HepG2 (cell line): ENCODE measurements around the gene SETD1A. TPM values are rescaled to one million over a fixed set of nuclear protein-coding genes. Genes with fewer than 3 reads are reported as not detected.

Experiments
- ARNTL ChIP-seq: sonication (generic); formaldehyde crosslinking; IDR thresholded peaks from 2 replicates; pipeline ENCODE4 v1.4.0; 2020; ENCODE audit warnings: mild to moderate bottlenecking, missing genetic modification reagents
- KLF15 ChIP-seq: sonication (generic); formaldehyde crosslinking; IDR thresholded peaks from 2 replicates; pipeline ENCODE4 v1.8.1; 2023; ENCODE audit warnings: borderline replicate concordance, mild to moderate bottlenecking, inconsistent platforms, missing genetic modification reagents, mixed read lengths
- MATR3 ChIP-seq: sonication (generic); formaldehyde crosslinking; IDR thresholded peaks from 2 replicates; pipeline ENCODE4 v1.4.0; 2020; ENCODE audit warnings: missing genetic modification reagents
- MYPOP ChIP-seq: sonication (generic); formaldehyde crosslinking; IDR thresholded peaks from 2 replicates; pipeline ENCODE4 v1.8.1; 2023; ENCODE audit warnings: mild to moderate bottlenecking, moderate library complexity, missing genetic modification reagents
- NAIF1 ChIP-seq: sonication (generic); formaldehyde crosslinking; IDR thresholded peaks from 2 replicates; pipeline ENCODE4 v1.5.0; 2020; ENCODE audit warnings: mild to moderate bottlenecking, missing genetic modification reagents, borderline replicate concordance
- NRL ChIP-seq: sonication (generic); formaldehyde crosslinking; IDR thresholded peaks from 2 replicates; pipeline ENCODE4 v1.5.0; 2020; ENCODE audit warnings: missing genetic modification reagents, mild to moderate bottlenecking, moderate library complexity, borderline replicate concordance
- REPIN1 ChIP-seq: sonication (generic); formaldehyde crosslinking; IDR thresholded peaks from 2 replicates; pipeline ENCODE4 v1.8.0; 2022; ENCODE audit warnings: missing genetic modification reagents, low read depth, mild to moderate bottlenecking, borderline replicate concordance
- TGIF2 ChIP-seq: IDR thresholded peaks from 2 replicates; pipeline ENCODE4 v1.6.1; 2016; ENCODE audit warnings: control low read depth, missing compliant biosample characterization
- ZFP41 ChIP-seq: sonication (generic); formaldehyde crosslinking; IDR thresholded peaks from 2 replicates; pipeline ENCODE4 v1.4.0; 2020; ENCODE audit warnings: mild to moderate bottlenecking, missing genetic modification reagents, borderline replicate concordance
- ZNF326 ChIP-seq: sonication (generic); formaldehyde crosslinking; IDR thresholded peaks from 2 replicates; pipeline ENCODE4 v1.4.0; 2020; ENCODE audit warnings: missing genetic modification reagents, borderline replicate concordance
- ZNF383 ChIP-seq: sonication (generic); formaldehyde crosslinking; IDR thresholded peaks from 2 replicates; pipeline ENCODE4 v1.4.0; 2020; ENCODE audit warnings: missing genetic modification reagents, mild to moderate bottlenecking, borderline replicate concordance
- ZNF431 ChIP-seq: sonication (generic); formaldehyde crosslinking; IDR thresholded peaks from 2 replicates; pipeline ENCODE4 v1.9.0; 2022; ENCODE audit warnings: missing genetic modification reagents, low read depth, mild to moderate bottlenecking, borderline replicate concordance
- ZNF550 ChIP-seq: sonication (generic); formaldehyde crosslinking; IDR thresholded peaks from 2 replicates; pipeline ENCODE4 v1.4.0; 2020; ENCODE audit warnings: mild to moderate bottlenecking, missing genetic modification reagents, borderline replicate concordance
- ZNF605 ChIP-seq: sonication (generic); formaldehyde crosslinking; IDR thresholded peaks from 2 replicates; pipeline ENCODE4 v1.8.0; 2022; ENCODE audit warnings: mild to moderate bottlenecking, missing genetic modification reagents
- ZNF770 ChIP-seq: sonication (generic); formaldehyde crosslinking; IDR thresholded peaks from 2 replicates; pipeline ENCODE4 v1.5.0; 2020; ENCODE audit warnings: mild to moderate bottlenecking, missing genetic modification reagents
- polyA plus RNA-seq, 8 experiments: library from polyadenylated mRNA; depleted of rRNA in 3 of 8; stranded (reverse) in 7 of 8; unstranded in 1 of 8; fragments of >200 nt; fragmentation: Illumina TruSeq in 4 of 8; extraction: Trizol in 4 of 8; gene quantifications; 2 replicates each; pipeline versions ENCODE4 v1.2.1 to v1.2.3, GENCODE V29; 2011 to 2016; ENCODE audit warnings: low read depth in 4 of 8, missing spikeins in 1 of 8, mixed read lengths in 1 of 8; ENCODE audit not compliant: insufficient read depth in 1 of 8
- total RNA-seq, 5 experiments: library from RNA; depleted of rRNA; stranded (reverse); fragments of >200 nt; fragmentation: Illumina TruSeq; extraction: Trizol; gene quantifications; 2 replicates each; pipeline ENCODE4 v1.2.3, GENCODE V29; 2016; ENCODE audit warnings: low read depth in 1 of 5
- TF ChIP-seq, protein P1 (sequence below): sonication (generic); formaldehyde crosslinking; IDR thresholded peaks from 2 replicates; pipeline ENCODE4 v1.5.1; 2020; ENCODE audit warnings: mild to moderate bottlenecking, missing genetic modification reagents, moderate library complexity
- TF ChIP-seq, protein P2 (sequence below): sonication (generic); formaldehyde crosslinking; IDR thresholded peaks from 2 replicates; pipeline ENCODE4 v1.4.0; 2020; ENCODE audit warnings: missing genetic modification reagents, borderline replicate concordance

The SETD1A gene
- total and polyA plus RNA-seq, 2 of the 13 experiments (the other 11 are each of a cell fraction or from before 2014, with no cell fraction given) = 3.8 to 5.6 TPM

GRCh38 chr16:30984669-30985400 lies 27.3 kb downstream of the SETD1A start, which contains the start of gene HSD3B7 (continued):
- TF ChIP-seq NRL = no peak
- TF ChIP-seq, protein P1, sequence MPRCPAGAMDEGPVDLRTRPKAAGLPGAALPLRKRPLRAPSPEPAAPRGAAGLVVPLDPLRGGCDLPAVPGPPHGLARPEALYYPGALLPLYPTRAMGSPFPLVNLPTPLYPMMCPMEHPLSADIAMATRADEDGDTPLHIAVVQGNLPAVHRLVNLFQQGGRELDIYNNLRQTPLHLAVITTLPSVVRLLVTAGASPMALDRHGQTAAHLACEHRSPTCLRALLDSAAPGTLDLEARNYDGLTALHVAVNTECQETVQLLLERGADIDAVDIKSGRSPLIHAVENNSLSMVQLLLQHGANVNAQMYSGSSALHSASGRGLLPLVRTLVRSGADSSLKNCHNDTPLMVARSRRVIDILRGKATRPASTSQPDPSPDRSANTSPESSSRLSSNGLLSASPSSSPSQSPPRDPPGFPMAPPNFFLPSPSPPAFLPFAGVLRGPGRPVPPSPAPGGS (CRISPR knock-in tag) = peak; percentile 31
- no peak for TF ChIP-seq ZNF770 (CRISPR knock-in tag)
- TF ChIP-seq ZNF550 (CRISPR knock-in tag) = no peak; the same call in 1 of the 2 replicates
- peak; percentile 78; the same call in 1 of the 2 replicates for TF ChIP-seq ZNF326 (CRISPR knock-in tag)
- TF ChIP-seq MATR3 = no peak
- no peak for TF ChIP-seq REPIN1 (CRISPR knock-in tag)
- TF ChIP-seq NAIF1 = no peak
- no peak; the same call in 1 of the 2 replicates for TF ChIP-seq ARNTL (CRISPR knock-in tag)
- no peak for TF ChIP-seq ZFP41
- peak; percentile 53; the same call in 1 of the 2 replicates for TF ChIP-seq ZNF431 (CRISPR knock-in tag)
- TF ChIP-seq, protein P2, sequence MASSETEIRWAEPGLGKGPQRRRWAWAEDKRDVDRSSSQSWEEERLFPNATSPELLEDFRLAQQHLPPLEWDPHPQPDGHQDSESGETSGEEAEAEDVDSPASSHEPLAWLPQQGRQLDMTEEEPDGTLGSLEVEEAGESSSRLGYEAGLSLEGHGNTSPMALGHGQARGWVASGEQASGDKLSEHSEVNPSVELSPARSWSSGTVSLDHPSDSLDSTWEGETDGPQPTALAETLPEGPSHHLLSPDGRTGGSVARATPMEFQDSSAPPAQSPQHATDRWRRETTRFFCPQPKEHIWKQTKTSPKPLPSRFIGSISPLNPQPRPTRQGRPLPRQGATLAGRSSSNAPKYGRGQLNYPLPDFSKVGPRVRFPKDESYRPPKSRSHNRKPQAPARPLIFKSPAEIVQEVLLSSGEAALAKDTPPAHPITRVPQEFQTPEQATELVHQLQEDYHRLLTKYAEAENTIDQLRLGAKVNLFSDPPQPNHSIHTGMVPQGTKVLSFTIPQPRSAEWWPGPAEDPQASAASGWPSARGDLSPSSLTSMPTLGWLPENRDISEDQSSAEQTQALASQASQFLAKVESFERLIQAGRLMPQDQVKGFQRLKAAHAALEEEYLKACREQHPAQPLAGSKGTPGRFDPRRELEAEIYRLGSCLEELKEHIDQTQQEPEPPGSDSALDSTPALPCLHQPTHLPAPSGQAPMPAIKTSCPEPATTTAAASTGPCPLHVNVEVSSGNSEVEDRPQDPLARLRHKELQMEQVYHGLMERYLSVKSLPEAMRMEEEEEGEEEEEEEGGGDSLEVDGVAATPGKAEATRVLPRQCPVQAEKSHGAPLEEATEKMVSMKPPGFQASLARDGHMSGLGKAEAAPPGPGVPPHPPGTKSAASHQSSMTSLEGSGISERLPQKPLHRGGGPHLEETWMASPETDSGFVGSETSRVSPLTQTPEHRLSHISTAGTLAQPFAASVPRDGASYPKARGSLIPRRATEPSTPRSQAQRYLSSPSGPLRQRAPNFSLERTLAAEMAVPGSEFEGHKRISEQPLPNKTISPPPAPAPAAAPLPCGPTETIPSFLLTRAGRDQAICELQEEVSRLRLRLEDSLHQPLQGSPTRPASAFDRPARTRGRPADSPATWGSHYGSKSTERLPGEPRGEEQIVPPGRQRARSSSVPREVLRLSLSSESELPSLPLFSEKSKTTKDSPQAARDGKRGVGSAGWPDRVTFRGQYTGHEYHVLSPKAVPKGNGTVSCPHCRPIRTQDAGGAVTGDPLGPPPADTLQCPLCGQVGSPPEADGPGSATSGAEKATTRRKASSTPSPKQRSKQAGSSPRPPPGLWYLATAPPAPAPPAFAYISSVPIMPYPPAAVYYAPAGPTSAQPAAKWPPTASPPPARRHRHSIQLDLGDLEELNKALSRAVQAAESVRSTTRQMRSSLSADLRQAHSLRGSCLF (CRISPR knock-in tag) = no peak
- 0 out of 2 replicates have a peak, but pooled peaks have one; percentile 15 for TF ChIP-seq TGIF2 (CRISPR knock-in tag)
- TF ChIP-seq MYPOP (CRISPR knock-in tag) = no peak
- TF ChIP-seq ZNF605 (CRISPR knock-in tag) = peak; percentile 68
- no peak for TF ChIP-seq ZNF383 (CRISPR knock-in tag)
- 0 out of 2 replicates have a peak, but pooled peaks have one; percentile 38 for TF ChIP-seq KLF15 (CRISPR knock-in tag)
